ENCODE results near the gene LAMTOR2.

Gene LAMTOR2

DNA sequence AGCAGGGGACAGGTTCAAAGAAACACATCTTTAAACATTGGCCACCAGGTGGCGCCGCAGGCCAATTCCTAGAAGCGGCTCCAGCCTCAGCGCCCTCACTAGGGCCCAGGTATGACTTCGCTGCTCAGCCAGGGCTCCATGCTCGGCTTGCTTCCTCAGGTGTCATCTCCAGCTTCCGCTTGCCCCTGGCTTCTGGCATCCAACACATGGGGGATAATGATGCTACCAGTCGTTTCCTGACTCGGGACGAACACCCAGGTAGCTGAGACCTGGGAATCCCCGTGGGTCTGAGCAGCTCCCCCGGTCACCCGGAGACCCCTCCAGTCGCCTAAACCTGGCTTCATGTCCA lies 36.2 kb downstream of the LAMTOR2 start:
- TF ChIP-seq SIN3A (IDR thresholded peaks at IDR 0.05; ENCODE audit: borderline replicate concordance, insufficient read depth, low read length) (no peak), FOXP2 (optimal IDR thresholded peaks at IDR 0.05; ENCODE audit: borderline replicate concordance, extremely low read depth, extremely low read length, insufficient read depth) (no peak), POLR2AphosphoS5 (IDR thresholded peaks at IDR 0.05; ENCODE audit: low read depth, low read length) (no peak), TAF1 (IDR thresholded peaks at IDR 0.05; ENCODE audit: borderline replicate concordance, insufficient read depth, low read length) (no peak)
- TF ChIP-seq, protein P1, sequence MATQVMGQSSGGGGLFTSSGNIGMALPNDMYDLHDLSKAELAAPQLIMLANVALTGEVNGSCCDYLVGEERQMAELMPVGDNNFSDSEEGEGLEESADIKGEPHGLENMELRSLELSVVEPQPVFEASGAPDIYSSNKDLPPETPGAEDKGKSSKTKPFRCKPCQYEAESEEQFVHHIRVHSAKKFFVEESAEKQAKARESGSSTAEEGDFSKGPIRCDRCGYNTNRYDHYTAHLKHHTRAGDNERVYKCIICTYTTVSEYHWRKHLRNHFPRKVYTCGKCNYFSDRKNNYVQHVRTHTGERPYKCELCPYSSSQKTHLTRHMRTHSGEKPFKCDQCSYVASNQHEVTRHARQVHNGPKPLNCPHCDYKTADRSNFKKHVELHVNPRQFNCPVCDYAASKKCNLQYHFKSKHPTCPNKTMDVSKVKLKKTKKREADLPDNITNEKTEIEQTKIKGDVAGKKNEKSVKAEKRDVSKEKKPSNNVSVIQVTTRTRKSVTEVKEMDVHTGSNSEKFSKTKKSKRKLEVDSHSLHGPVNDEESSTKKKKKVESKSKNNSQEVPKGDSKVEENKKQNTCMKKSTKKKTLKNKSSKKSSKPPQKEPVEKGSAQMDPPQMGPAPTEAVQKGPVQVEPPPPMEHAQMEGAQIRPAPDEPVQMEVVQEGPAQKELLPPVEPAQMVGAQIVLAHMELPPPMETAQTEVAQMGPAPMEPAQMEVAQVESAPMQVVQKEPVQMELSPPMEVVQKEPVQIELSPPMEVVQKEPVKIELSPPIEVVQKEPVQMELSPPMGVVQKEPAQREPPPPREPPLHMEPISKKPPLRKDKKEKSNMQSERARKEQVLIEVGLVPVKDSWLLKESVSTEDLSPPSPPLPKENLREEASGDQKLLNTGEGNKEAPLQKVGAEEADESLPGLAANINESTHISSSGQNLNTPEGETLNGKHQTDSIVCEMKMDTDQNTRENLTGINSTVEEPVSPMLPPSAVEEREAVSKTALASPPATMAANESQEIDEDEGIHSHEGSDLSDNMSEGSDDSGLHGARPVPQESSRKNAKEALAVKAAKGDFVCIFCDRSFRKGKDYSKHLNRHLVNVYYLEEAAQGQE (IDR thresholded peaks at IDR 0.05; ENCODE audit: insufficient read depth in 1 of 2, low read depth in 2 of 2, low read length in 2 of 2) = no peak

DNA sequence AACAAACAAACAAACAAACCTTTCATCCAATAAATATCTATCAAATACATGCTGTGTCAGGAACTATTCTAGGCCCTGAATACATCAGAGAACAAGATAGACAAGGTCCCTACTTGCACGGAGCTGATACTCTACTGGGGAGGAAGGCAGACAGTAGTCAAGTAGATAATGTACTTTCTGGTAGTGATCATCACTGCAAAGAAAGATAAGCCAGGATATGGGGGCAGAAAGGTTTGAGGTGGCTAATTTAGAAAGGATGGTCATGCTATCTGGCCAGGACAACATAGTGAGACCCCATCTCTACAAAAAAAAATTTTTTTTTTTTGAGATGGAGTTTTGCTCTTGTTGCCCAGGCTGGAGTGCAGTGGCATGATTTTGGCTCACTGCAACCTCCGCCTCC lies 37.0 kb downstream of the LAMTOR2 start:
- TF ChIP-seq FOXP2 (optimal IDR thresholded peaks at IDR 0.05; ENCODE audit: borderline replicate concordance, extremely low read depth, extremely low read length, insufficient read depth) (no peak), TAF1 (IDR thresholded peaks at IDR 0.05; ENCODE audit: borderline replicate concordance, insufficient read depth, low read length) (no peak), SIN3A (IDR thresholded peaks at IDR 0.05; ENCODE audit: borderline replicate concordance, insufficient read depth, low read length) (no peak), POLR2AphosphoS5 (IDR thresholded peaks at IDR 0.05; ENCODE audit: low read depth, low read length) (no peak)
- TF ChIP-seq, protein P1 (IDR thresholded peaks at IDR 0.05; ENCODE audit: insufficient read depth in 1 of 2, low read depth in 2 of 2, low read length in 2 of 2) = no peak

DNA sequence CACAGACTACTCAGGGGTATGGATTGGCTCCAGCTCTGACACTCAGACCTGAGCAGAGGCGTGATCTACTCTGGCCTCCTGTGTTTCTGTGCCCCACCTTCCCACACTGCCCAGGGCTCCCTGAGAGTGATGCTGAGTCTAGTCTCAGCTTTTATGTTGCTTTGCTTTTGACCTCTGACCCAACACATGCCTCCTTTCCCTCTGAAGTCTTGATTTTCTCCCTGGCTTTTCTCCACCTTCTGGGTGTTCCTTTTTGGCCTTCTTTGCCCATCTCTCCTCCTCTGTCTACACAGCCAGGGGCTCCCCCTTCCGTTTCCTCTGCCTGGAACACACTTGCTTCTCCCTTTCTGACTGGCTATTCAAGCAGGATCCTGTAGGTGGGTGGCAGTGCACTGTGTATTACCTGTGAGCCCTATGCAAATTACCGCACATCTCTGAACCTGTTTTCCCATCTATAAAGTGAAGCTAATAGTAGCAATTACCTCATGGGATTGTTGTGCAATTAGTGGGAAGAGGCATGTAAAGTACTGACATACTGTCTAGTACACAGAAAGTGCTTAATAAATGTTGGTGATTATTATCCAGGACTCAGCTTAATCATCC lies 41.4 kb downstream of the LAMTOR2 start:
- no peak for TF ChIP-seq TAF1 (IDR thresholded peaks at IDR 0.05; ENCODE audit: borderline replicate concordance, insufficient read depth, low read length)
- TF ChIP-seq SIN3A (IDR thresholded peaks at IDR 0.05; ENCODE audit: borderline replicate concordance, insufficient read depth, low read length) = no peak
- TF ChIP-seq, protein P1 (IDR thresholded peaks at IDR 0.05; ENCODE audit: insufficient read depth in 1 of 2, low read depth in 2 of 2, low read length in 2 of 2) = no peak
- no peak for TF ChIP-seq POLR2AphosphoS5 (IDR thresholded peaks at IDR 0.05; ENCODE audit: low read depth, low read length)
- no peak for TF ChIP-seq FOXP2 (optimal IDR thresholded peaks at IDR 0.05; ENCODE audit: borderline replicate concordance, extremely low read depth, extremely low read length, insufficient read depth)

DNA sequence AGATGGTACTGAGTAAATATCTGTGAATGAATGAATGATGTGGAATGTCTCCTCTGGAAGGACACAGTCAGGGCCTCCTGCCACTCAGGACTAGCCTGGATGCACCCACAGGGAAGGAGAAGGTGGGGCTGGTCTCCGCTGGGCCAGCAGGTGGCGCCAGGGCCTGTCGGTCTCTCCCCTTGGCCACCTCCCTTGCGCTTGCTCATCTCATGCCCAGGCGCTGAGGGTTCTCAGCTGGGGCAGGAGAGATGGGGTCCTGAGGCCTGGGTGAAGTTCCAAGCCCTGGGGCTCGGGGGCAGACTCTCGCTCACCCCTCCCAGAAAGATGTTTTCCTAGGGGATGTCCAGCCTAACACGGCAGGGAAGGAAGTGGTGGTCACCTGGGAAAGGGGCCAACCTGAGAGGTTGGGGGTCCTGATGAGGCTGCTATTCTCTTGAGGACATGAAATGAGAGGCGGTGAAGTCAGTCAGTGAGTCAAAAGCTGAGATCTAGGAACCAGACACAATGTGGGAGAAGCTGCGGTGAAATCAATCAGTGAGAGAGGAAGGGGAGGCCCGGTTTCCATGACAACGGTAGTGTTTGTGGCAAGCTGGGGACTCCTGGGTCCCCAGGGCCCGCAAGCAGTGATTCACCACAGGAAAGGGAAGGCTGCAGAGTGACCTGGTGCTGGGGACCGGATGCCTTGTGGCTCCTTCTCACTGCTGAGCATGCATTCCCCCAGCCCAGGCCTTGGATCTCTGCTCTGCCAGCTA lies 42.2 kb downstream of the LAMTOR2 start:
- TF ChIP-seq, protein P1 (IDR thresholded peaks at IDR 0.05; ENCODE audit: insufficient read depth in 1 of 2, low read depth in 2 of 2, low read length in 2 of 2) = no peak
- TF ChIP-seq FOXP2 (optimal IDR thresholded peaks at IDR 0.05; ENCODE audit: borderline replicate concordance, extremely low read depth, extremely low read length, insufficient read depth) = peak; percentile 79

Data from PFSK-1 (cell line).